ENCODE results near the gene ZCCHC3.
"Not testable (repeated sequence)": the region's sequence is repeated elsewhere in the genome, so short reads cannot be mapped to it uniquely, and the experiment has no call there.

ZCCHC3 gene, protein sequence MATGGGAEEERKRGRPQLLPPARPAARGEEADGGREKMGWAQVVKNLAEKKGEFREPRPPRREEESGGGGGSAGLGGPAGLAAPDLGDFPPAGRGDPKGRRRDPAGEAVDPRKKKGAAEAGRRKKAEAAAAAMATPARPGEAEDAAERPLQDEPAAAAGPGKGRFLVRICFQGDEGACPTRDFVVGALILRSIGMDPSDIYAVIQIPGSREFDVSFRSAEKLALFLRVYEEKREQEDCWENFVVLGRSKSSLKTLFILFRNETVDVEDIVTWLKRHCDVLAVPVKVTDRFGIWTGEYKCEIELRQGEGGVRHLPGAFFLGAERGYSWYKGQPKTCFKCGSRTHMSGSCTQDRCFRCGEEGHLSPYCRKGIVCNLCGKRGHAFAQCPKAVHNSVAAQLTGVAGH

DNA sequence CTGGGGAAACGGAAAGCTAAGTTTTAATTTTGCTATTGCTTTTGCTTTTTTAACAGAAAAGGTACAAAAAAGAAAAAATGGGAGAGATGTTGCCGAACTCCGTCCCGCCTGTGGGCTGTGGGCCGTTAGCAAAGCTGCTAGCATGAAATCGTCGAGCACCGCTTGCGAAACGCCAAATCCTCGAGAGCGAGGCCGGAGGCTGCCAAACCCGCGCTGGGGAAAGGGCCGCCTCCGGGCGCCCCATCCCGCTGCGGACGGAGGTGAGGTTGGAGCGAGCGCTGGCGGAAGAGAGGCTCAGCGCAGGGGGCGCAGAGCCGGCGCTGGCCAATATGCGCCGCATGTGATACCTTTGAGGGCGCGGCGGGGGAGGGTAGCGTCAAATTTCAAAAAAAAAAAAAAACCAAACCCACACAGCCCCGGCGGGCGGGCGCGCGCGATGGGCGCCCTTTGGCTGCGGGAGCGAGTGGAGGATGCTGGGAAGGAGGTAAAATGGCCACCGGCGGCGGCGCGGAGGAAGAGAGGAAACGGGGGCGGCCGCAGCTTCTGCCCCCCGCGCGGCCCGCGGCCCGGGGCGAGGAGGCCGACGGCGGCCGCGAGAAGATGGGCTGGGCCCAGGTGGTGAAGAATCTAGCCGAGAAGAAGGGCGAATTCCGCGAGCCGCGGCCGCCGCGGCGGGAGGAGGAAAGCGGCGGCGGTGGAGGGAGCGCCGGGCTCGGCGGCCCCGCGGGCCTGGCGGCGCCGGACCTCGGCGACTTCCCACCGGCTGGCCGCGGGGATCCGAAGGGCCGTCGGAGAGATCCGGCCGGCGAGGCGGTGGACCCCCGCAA, at the start of gene ZCCHC3:
Gene ZCCHC3 (plus strand): TSS at position 473 of the 827 bp plus-strand sequence. CDS start 17 bp downstream, at position 490.
- peak; percentile 10 to 86 (median 70) for DNase-seq

DNA sequence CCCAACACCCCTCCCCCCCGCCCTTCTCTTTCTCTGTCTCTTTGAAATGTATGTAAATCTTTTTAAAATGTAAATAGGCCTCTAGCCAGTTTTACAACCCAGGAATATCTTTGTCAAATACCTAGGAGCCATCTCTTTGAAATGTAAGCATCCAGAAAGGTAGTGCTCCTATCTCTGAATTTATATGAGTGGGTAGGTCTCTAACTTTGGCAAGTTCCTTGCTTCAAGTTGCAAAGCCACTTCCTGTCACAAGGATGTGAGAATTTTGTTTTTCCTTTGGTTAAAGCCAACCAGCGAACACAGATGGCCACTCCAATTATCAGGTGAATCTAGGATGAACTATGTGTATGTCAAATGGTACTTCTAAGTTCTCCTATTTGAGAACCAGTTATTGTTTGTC, 46.0 kb upstream of the ZCCHC3 start:
- no peak for DNase-seq

DNA sequence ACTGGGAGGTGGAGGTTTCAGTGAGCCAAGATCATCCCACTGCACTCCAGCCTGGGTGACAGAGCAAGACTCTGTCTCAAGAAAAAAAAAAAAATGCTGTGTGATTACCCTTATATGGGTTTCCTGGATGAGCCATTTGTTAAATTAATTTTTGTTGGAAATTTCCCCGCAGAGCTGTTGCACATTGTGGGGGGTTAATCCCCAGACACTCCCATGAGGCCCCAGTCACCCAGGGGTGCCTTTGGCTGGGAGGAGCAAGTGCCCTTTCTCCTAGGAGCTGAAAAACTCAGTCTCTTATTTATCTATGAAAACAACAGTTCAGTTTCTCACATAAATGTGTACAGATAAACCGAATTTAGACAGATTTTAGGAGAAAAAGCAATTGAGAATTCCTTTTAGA, 44.6 kb upstream of the ZCCHC3 start:
- DNase-seq, result no peak

DNA sequence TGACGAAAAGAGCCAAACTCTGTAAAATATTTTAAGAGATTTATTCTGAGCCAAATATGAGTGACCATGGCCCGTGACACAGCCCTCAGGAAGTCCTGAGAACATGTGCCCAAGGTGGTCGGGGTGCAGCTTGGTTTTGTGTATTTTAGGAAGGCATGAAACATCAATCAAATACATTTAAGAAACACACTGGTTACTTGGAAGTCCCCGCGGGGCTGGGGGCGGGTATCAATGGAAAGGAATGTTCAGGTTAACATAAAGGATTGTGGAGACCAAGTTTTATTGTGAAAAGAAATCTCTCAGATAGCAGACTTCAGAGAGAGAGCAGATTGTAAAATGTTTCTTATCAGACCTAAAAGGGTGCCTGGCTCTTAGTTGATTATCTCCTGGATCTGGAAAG, 43.9 kb upstream of the ZCCHC3 start:
- not testable (repeated sequence) for DNase-seq

DNA sequence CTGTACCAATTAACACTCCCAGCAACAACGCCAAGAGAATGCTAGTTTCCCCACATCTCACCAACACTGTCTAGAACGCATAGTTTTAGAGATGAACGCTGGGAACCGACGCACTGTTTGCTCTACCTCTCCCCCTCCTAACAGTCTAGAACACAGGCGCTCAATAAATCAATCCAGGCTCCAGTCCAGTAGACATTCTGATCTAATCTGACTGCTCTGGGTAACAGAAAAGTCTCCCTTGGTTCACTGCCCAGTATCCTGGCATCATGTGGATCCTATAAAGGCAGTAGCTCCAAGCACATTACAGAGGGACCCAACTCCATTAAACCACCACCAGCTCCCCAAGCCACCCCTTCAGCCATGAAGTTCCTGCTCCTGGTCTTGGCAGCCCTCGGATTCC, 40.0 kb upstream of the ZCCHC3 start, which contains the start of gene DEFB132:
Gene DEFB132 (plus strand): TSS at position 306 of the 400 bp plus-strand sequence. CDS start 55 bp downstream, at position 361.
- DNase-seq, result no peak

DNA sequence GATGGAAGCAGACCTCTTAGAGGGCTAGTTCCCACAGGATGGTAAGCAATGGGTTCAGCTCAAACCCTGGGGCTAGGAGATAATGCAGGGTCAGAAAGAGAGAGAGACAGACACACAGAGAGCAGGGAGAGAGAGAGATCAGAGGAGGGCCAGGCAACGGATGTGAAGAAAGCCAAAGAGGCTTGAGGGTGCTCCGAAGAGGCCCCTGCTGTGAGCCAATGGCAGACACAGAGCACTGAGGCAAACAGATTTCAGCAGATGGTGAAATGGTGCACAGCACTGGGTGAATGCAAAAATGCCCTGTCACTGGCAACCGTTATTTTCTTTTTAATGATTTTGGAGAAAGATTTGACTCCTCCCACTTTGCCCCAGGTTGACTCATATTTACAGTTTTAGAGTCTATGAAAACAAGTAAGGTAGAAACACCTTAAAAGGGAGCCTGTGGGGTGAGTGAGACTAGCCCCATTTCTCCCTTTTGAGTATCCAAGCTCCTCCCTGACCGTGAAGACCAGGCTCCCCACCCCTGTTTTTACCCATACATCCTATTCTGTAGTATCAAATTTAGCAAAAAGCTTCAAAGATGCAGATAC, 39.0 kb upstream of the ZCCHC3 start:
- no peak for DNase-seq

DNA sequence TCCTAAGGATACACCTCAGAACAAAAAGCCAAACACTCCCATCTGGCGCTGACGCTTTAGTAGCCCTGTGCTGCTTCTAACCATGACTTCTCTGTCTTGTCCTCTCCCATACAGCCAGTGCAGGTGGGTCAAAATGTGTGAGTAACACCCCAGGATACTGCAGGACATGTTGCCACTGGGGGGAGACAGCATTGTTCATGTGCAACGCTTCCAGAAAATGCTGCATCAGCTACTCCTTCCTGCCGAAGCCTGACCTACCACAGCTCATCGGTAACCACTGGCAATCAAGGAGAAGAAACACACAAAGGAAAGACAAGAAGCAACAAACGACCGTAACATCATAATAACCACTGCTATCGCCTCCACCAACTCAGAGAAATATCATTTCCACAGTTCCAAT, 38.4 kb upstream of the ZCCHC3 start:
- DNase-seq, result no peak

DNA sequence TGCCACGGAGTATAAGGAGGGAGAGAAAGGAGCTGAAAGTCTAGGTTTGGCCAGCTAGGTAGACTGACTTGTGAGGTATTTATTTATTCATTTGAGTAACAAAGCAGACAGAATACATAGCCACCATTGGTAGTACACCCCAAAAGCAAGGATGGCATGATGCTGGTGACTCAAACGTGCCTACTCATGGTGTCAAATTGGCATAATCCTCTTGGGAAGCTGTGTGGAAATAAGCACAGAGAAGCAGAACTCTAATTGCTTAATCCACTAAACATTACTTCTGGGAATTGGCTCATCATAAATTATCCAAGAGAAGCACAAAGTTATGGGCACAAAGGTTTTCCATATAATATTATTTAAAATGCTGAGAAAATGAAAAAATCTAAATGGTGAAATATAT, 37.4 kb upstream of the ZCCHC3 start:
- no peak for DNase-seq

DNA sequence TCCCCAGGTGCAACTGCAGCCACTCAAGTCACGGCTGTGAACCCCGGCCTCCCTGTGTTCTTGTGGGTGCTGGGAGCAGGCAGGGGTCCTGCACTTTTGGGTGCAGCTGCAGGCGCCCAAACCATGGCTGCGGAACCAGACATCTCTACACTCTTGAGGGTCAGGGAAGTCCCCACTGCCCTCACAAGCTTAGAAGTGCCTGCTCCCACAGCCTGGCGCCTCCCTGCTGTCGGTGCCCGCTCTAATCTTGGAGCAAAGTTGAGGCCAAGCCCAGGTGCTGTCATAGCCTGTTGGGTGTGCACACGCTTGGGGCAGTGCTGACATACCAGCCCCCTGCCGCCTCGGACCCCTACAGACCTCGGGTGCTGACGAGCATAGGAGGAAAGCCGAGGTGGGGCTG, 33.7 kb upstream of the ZCCHC3 start:
- DNase-seq, result no peak

DNA sequence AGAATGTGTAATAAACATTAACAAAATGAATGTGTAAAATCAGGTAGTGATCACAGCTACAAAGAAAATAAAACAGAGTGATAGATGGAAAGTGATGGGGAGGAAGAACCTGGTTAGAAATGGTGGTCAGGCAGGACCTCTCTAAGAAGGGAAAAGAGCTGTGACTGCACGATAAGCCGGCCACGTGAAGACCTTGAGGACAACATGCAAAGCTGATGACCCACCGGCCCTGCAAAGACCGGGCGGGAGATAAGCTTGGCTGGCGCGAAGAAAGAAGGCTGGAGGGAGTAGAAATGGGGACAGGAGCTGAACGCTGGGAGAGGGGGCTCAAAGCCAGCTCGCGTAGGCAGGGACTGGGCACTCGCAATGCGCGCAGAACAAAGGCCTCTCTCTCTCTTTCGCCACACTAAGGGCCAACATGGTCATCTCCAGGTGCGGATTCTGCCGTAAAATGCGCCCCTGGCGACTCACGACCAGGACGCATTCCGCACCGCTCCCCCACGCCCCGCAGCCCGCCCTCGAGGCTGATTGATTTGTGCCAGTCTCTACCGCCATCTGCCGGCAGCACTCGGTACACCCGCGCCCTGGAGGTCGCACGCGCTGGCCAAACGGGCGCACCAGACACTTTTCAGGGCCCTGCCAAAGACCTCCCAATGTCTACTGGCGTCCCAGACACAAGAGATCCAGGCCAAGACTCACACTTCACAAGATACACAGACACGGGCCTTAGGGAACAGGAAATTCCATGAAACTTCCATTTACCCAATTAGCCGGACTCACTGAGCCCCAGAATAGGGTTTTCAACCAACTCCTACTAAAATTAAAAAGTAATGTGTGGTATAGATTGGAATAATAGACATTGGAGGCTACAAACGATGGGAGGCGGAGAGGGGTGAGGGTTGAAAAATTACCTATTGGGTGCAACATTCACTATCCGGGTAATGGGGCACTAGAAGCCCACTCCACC, 30.5 kb upstream of the ZCCHC3 start:
- peak in 13 of 14 donors; percentile 40 to 83 (median 71) for DNase-seq

DNA sequence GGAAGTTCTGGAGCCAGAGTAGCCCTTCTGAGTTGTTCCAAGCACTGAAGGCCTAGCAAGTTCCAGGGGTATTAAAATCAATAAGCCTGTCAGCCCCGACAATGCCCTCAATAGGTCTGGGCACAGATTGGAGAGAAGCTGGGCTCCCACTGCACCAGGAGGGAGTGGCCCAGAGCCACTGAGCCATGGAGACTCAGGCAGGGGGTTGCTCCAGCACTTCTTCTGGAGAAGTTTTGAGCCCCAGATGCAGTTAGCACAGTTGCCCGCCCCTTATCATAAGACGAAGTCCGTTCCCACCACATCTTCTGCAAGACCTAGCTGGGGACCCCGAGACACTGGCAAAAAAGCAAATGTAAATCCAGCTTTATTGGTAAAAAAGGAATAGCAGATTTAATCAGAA, 26.9 kb upstream of the ZCCHC3 start:
- DNase-seq, result no peak

DNA sequence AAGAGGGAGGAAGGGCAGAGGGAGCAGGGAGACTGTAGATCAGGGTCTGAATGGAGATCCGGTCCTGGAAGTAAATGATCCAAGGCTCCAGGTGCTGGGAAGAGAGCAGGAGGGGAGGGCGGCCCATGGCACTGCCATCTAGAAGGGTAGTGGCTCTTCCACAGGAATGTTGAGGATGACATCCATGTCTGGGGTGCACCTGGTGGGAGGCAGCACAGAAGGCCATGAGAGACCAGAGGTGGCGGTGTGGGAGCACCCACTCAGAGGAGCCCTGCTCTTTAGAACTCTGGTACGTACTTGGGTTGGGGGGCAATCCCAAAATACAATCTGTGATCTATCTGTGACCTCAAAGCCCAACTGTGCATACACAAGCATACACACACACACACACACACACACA, 26.3 kb upstream of the ZCCHC3 start:
- DNase-seq, result no peak

DNA sequence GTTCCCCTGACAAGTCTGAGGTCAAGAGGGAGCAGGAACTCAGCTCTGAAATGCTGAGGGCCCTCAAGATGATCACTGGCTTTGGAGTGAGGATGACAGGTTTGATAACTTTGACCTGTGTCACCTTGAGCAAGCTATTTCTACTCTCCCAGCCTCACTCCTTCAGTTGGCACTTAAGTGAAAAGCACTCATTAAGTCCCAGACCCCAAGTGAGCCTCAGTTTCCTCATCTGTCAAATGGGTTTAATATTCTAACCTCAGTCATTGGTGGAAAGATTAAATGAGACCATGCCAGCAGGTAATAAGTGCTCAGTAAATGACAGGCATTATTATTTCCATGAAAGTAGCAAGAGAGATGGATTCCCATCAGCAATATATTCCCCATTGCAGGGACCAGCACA, 25.8 kb upstream of the ZCCHC3 start:
- DNase-seq, result no peak

DNA sequence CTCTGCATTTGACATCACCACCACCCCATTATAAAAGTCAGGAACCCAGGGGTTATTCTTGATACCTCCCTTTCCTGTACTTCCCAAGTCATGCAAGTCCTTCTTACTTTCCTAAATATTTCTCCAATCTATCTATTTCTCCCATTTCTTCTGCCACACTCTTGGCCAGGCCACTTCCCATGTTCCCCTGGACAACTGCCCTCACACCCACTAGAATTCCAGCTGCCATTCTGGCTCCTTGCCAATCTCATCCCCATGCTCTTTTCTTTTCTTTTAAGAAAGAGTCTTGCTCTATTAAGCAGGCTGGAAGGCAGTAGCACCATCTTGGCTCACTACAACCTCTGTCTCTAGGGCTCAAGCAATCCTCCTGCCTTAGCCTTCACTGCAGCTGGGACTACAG, 24.7 kb upstream of the ZCCHC3 start:
- no peak for DNase-seq

DNA sequence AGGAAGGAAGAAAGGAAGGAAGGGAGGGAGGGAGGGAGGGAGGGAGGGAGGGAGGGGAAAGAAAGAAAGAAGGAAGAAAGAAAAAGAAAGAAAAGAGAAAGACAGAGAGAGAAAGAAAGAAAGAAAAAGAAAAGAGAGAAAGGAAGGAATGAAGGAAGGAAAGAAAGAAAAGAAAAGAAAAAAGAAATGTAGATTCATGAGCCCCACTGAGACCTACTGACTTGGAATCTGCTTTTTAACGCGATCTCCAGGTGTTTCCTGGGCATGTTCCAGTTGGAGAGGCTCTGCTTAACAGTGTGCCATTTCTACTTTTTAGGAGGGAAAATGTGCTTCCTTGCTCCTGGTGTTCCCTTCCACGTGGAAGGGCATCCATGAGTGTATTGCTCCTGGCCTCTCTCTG, 23.5 kb upstream of the ZCCHC3 start:
- no peak for DNase-seq

DNA sequence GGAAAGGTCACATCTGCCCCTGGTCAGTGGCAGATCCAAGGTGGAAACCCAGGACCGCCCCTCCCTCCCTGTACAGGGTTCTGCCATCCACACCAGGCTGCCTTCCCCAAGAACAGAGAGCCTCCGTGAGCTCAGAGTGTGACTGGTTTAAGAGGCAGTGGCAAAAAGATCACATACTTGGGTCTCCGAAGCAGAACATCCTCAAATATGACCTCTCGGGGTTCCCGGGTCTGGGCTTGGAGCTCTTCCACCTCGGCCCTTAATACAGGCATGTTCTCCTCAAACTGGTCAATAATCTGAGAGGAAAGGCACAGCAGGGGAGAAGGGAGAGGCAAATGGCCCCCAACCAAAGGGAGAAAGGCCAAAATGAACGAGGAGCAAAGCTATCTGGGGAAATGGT, 21.6 kb upstream of the ZCCHC3 start:
- no peak for DNase-seq

DNA sequence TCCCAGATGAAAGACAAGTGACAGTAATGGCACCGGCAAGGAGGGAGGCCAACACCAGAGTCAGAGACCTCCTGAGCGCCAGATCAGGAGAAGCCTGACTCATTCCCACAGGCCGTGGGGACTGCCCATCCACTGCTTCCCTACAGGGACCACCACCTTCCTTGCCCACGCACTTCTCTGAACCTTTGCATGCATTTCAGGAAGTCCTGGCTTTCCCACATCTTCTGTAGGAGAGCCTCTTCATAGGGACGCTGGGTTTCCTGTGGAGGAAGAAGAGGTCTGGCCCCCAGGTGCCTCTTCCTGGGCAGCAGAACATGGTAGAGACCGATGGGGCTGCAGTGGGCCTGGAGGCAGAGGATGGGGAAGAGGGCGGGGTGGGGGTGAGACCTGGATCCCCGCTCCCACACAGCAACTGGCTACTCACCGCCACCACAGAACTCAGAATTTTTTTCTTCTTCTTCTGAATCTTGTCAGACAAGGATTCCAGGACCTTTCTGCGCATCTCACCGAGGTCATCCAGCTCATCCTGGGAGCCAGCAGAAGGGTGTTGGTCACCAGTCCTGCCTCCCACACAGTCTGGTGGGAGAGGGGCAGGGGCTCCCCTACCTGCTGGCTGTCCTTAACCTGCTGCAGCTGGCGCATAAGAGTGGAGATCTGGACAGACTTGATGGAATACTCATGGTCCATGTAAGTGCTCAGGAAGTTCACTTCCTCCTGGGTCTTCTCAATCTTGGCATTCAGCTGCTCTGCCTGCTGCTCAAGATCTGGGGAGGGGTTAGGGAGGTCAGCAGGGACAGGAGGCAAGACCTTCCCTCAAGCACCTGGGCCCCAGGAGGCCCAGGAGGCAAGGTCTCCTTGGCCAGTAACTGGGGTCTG, 20.5 kb upstream of the ZCCHC3 start:
- DNase-seq, result no peak

DNA sequence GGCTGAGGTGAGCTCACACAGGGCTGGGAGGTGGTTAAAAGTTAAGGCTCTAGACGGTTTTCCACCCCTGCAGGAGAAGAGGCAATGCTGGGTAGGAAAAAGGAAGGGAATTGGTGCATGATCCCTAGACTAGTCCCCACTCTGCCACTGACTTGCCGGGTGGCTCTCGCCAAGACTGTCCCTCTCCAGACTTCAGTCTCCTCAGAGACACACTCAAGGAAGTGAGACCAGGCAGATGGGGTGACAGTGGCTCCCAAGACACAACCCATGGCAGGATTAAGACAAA, 19.9 kb upstream of the ZCCHC3 start:
- no peak for DNase-seq

DNA sequence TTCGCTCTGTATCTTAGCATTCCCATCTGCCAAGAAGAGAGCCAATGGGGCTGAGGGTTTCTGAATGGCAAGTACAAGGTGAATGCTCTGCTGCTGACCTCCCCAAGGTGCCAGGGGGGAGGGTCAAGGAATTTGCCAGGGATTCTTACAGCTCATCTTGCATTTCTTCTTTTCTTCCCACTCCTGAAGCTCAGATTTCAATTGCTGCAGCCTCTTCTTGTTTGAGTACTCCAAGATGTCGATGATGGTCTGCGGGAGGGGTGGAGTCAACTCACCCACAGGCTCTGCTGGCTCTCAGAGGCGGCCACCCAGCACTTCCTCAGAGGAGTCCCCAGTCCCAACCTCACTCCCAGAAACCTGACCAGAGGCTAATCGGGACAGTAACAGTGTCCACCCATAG, 19.2 kb upstream of the ZCCHC3 start:
- DNase-seq, result no peak

DNA sequence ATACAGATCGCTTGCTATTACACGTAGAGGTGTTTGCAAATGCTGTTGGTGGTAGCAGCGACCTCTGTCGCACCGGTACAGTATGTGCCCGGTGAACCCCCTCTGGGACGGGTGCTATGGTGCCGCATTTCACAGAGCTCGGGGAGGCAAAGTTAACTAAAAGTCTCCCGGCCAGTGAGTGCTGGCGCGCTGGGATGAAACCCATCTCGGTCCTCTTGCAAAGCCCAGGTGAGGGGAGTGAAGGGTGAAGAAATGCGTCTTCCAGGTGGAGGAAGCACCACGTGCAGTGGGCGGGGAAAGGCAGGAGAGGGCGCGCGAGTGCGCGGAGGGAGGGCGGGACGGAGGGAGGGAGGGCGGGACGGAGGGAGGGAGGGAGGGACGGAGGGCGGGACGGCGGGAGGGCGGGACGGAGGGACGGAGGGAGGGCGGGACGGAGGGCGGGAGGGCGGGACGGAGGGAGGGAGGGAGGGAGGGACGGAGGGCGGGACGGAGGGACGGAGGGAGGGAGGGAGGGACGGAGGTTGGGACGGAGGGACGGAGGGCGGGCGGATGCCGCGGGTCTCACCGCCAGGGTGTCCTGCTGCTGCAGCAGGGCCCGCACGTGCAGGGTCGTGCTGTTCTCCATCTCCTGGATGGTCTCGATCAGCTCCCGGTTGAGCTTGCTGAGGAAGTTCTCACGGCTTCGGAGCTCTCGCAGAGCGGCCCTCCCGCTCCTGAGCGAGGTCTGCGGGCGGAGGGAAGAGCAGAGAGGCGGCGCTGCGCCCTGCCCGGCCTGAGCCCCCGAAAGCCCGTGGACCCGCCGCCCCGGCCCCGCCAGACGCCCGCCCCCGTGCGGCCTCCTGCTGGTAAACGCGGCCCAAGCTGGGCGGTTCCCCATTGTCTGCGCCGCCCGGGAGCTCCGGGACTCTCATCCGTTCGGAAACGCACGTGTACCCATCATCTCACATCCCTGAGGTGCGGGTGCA, 18.5 kb upstream of the ZCCHC3 start:
- no peak for DNase-seq
